Endodermal cell (in vitro differentiated cells): Measurements from ENCODE around the gene CA5A. TPM values are rescaled to one million over a fixed set of nuclear protein-coding genes. Genes with fewer than 3 reads are reported as not detected.

Experiments
- DNase-seq: peaks from one replicate; pipeline ENCODE4 v3.0.0-alpha.2; 2017
- H3K27ac ChIP-seq: 2 replicates; pipeline ENCODE4 v1.5.1; 2013; ENCODE audit warnings: mild to moderate bottlenecking, low read depth, low read length, moderate library complexity
- H3K27me3 ChIP-seq: 2 replicates; pipeline ENCODE4 v1.6.1; 2013; ENCODE audit warnings: mild to moderate bottlenecking, low read length, moderate library complexity; ENCODE audit not compliant: insufficient read depth, control insufficient read depth, poor library complexity, severe bottlenecking
- H3K36me3 ChIP-seq: 2 replicates; pipeline ENCODE4 v1.7.0; 2013; ENCODE audit warnings: mild to moderate bottlenecking, low read length, moderate library complexity; ENCODE audit not compliant: control insufficient read depth, insufficient read depth
- H3K4me1 ChIP-seq: one replicate; pipeline ENCODE4 v1.7.0; 2013; ENCODE audit warnings: low read length; ENCODE audit not compliant: control insufficient read depth, insufficient read depth
- H3K4me3 ChIP-seq: 2 replicates; pipeline ENCODE4 v1.5.1; 2013; ENCODE audit warnings: mild to moderate bottlenecking, low read length, moderate library complexity
- H3K9ac ChIP-seq: 2 replicates; pipeline ENCODE4 v1.6.1; 2013; ENCODE audit warnings: mild to moderate bottlenecking, low read length, moderate library complexity; ENCODE audit not compliant: poor library complexity, severe bottlenecking; ENCODE audit errors: extremely low read depth
- H3K9me3 ChIP-seq: 2 replicates; pipeline ENCODE4 v1.6.1; 2013; ENCODE audit warnings: mild to moderate bottlenecking, low read length, moderate library complexity; ENCODE audit not compliant: control insufficient read depth
- H3K27ac Mint-ChIP-seq: 2 replicates; pipeline ENCODE4 v1.8.0; 2020; ENCODE audit warnings: mixed read lengths
- H3K27me3 Mint-ChIP-seq: 2 replicates; pipeline ENCODE4 v1.8.0; 2021; ENCODE audit warnings: mild to moderate bottlenecking, mixed read lengths; ENCODE audit not compliant: insufficient read depth
- H3K36me3 Mint-ChIP-seq: 2 replicates; pipeline ENCODE4 v1.8.0; 2020; ENCODE audit warnings: low read depth, mixed read lengths
- H3K4me1 Mint-ChIP-seq: 2 replicates; pipeline ENCODE4 v1.8.0; 2020; ENCODE audit warnings: mixed read lengths
- H3K4me3 Mint-ChIP-seq: 2 replicates; pipeline ENCODE4 v1.8.0; 2020; ENCODE audit warnings: mild to moderate bottlenecking, moderate library complexity, mixed read lengths
- H3K9me3 Mint-ChIP-seq: 2 replicates; pipeline ENCODE4 v1.8.0; 2020; ENCODE audit warnings: mild to moderate bottlenecking, mixed read lengths
- CTCF ChIP-seq: fragments of 200-600 bp; sonication (generic); conservative IDR thresholded peaks from 2 replicates; pipeline ENCODE4 v1.5.0; 2021; ENCODE audit warnings: antibody characterized with exemption, mild to moderate bottlenecking
- WGBS, 2 experiments: methylation state at CpG; one replicate each; pipeline versions ENCODE4 v1.1.5 to v1.1.7; 2013; ENCODE audit warnings: missing lambda C conversion rate in 2 of 2, mixed read lengths in 1 of 2; ENCODE audit not compliant: insufficient coverage in 1 of 2, insufficient read length in 1 of 2; 5-methylcytosine and 5-hydroxymethylcytosine counted together
- total RNA-seq, 2 donors: library from RNA; stranded (reverse); fragmentation: NEBNext Ultra II Directional in 1 of 2; extraction: Animal tissue kit (Norgen Biotek cat#: 25700) in 1 of 2; gene quantifications; 2 replicates in 1 of 2; 3 replicates in 1 of 2; pipeline ENCODE4 v1.2.1, GENCODE V29; 2021

CA5A gene
- total RNA-seq, 2 donors from 2014 or later: not detected

- Mint-ChIP-seq H3K4me3 (no peak overlapping the region), H3K27ac (peak overlapping the region; percentile 61), H3K27me3 (no peaks in the 10 kb centered on the region), H3K36me3 (peaks cover 12% of the 10 kb centered on the region), H3K9me3 (peaks cover 8% of the 10 kb centered on the region), H3K4me1 (peaks cover 5% of the 10 kb centered on the region)
- DNase-seq: peak; percentile 31
- no peak overlapping the region for H3K27ac ChIP-seq
- H3K4me3 ChIP-seq: no peak overlapping the region
- H3K9ac ChIP-seq: no peak overlapping the region
- no peak for TF ChIP-seq CTCF
- peaks cover 9% of the 10 kb centered on the region for H3K36me3 ChIP-seq
- no peaks in the 10 kb centered on the region for H3K27me3 ChIP-seq
- peaks cover 4% of the 10 kb centered on the region for H3K9me3 ChIP-seq
- whole genome bisulfite sequencing, 2 experiments: 91 to 94% methylated on average over 5 of the region's 5 CpGs
- no peaks in the 10 kb centered on the region for H3K4me1 ChIP-seq
Measured at GRCh38 chr16:87966064-87966645, 29.8 kb upstream of the CA5A start.

- Mint-ChIP-seq H3K27me3 (no peaks in the 10 kb centered on the region), H3K9me3 (peaks cover under 1% of the 10 kb centered on the region), H3K4me3 (no peak overlapping the region), H3K27ac (no peak overlapping the region), H3K4me1 (peaks cover 5% of the 10 kb centered on the region), H3K36me3 (peaks cover 5% of the 10 kb centered on the region)
- 90 to 95% methylated on average over 6 to 11 of the region's 11 CpGs for WGBS, 2 experiments
- H3K4me1 ChIP-seq: no peaks in the 10 kb centered on the region
- no peaks in the 10 kb centered on the region for H3K27me3 ChIP-seq
- H3K4me3 ChIP-seq: no peak overlapping the region
- TF ChIP-seq CTCF: no peak
- H3K9ac ChIP-seq: no peak overlapping the region
- peaks cover 7% of the 10 kb centered on the region for H3K36me3 ChIP-seq
- no peak for DNase-seq
- no peaks in the 10 kb centered on the region for H3K9me3 ChIP-seq
- no peak overlapping the region for H3K27ac ChIP-seq
Measured at GRCh38 chr16:87965417-87965816, 29.1 kb upstream of the CA5A start.

GRCh38 chr16:87964049-87964659 lies 27.8 kb upstream of the CA5A start:
- Histone ChIP-seq H3K27me3 (no peaks in the 10 kb centered on the region), H3K27ac (no peak overlapping the region)

More at GRCh38 chr16:87964049-87964659, 27.8 kb upstream of the CA5A start:
- Histone ChIP-seq H3K9me3 (no peaks in the 10 kb centered on the region), H3K4me3 (no peak overlapping the region), H3K9ac (no peak overlapping the region), H3K4me1 (no peaks in the 10 kb centered on the region), H3K36me3 (peaks cover 3% of the 10 kb centered on the region)
- Mint-ChIP-seq H3K9me3 (no peaks in the 10 kb centered on the region), H3K4me1 (peaks cover 11% of the 10 kb centered on the region), H3K27ac (no peak overlapping the region), H3K4me3 (no peak overlapping the region), H3K36me3 (peaks cover 2% of the 10 kb centered on the region), H3K27me3 (no peaks in the 10 kb centered on the region)
- 87 to 92% methylated on average over 13 to 19 of the region's 19 CpGs for WGBS, 2 experiments
- no peak for DNase-seq
- no peak for TF ChIP-seq CTCF
